ENCODE measurements around the gene SYK.

- TF ChIP-seq CTCF (IDR thresholded peaks at IDR 0.05) (no peak), ZFX (IDR thresholded peaks at IDR 0.05; ENCODE audit: borderline replicate concordance) (no peak)
These were observed 46.4 kb downstream of the SYK start for GRCh38 chr9:90847971-90848370.
